ENCODE results near the gene SLC22A16.
A peak's percentile ranks its signal among the peaks of the same experiment; 100 is the strongest.

SLC22A16 gene

GRCh38 chr6:110409794-110410193 lies 66.6 kb downstream of the SLC22A16 start:
- no peak overlapping the region for H3K4me3 ChIP-seq (ENCODE audit: low read length)
- TF ChIP-seq, protein P1, sequence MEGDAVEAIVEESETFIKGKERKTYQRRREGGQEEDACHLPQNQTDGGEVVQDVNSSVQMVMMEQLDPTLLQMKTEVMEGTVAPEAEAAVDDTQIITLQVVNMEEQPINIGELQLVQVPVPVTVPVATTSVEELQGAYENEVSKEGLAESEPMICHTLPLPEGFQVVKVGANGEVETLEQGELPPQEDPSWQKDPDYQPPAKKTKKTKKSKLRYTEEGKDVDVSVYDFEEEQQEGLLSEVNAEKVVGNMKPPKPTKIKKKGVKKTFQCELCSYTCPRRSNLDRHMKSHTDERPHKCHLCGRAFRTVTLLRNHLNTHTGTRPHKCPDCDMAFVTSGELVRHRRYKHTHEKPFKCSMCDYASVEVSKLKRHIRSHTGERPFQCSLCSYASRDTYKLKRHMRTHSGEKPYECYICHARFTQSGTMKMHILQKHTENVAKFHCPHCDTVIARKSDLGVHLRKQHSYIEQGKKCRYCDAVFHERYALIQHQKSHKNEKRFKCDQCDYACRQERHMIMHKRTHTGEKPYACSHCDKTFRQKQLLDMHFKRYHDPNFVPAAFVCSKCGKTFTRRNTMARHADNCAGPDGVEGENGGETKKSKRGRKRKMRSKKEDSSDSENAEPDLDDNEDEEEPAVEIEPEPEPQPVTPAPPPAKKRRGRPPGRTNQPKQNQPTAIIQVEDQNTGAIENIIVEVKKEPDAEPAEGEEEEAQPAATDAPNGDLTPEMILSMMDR (conservative IDR thresholded peaks at IDR 0.05; ENCODE audit: low read depth, low read length) = no peak
- no peak for DNase-seq (ENCODE audit: low read depth)

DNA sequence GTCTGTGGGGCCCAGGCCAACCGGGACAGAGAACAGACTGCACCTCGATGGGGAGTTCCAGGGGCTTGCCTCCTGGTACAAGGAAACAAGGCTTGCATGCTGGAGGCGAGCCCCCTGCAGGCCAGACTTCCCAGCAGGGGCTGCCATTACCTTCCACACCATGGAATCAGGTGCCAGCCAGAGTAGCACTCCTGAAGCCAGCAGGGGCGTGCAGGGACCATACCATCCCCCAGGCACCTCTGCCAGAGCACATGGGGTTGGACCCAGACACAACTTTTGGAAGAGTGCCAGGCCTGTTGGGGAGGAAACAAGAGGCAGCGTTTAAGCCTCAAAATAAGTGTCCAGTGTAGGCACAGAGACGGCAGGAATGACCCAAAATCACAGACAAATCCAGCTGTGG lies 67.5 kb downstream of the SLC22A16 start:
- H3K4me3 ChIP-seq (ENCODE audit: low read length) = no peak overlapping the region
- DNase-seq (ENCODE audit: low read depth) = no peak
- TF ChIP-seq, protein P1 (conservative IDR thresholded peaks at IDR 0.05; ENCODE audit: low read depth, low read length) = peak; percentile 9

GRCh38 chr6:110404607-110405006 lies 71.8 kb downstream of the SLC22A16 start:
- TF ChIP-seq, protein P1 (conservative IDR thresholded peaks at IDR 0.05; ENCODE audit: low read depth, low read length) = no peak
- no peak overlapping the region for H3K4me3 ChIP-seq (ENCODE audit: low read length)
- no peak for DNase-seq (ENCODE audit: low read depth)

- DNase-seq (ENCODE audit: low read depth) = no peak
- no peak overlapping the region for H3K4me3 ChIP-seq (ENCODE audit: low read length)
- TF ChIP-seq, protein P1 (conservative IDR thresholded peaks at IDR 0.05; ENCODE audit: low read depth, low read length) = no peak
Observed at GRCh38 chr6:110401585-110402176, 74.7 kb downstream of the SLC22A16 start.

DNA sequence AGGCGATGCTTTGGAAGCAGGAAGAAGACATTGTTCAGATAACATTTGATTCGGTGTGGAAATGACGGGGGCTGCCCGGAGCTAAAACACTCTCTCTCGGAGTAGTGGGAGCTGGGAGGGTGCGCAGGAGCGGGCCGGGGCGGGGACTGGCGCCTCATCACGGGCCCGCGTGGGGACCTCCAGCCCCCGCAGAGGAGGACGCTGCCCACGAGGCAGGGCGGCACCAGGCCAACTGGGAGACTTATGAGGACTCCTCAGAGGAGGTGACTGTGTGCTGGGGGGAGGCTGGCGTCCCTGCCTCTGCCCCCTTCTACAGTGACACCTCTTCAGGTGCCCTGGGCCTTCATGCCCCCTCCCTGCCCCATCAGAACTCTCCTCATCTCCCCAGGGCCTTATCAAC lies 76.2 kb downstream of the SLC22A16 start:
- TF ChIP-seq, protein P1 (conservative IDR thresholded peaks at IDR 0.05; ENCODE audit: low read depth, low read length) = no peak
- no peak for DNase-seq (ENCODE audit: low read depth)
- peak overlapping the region; percentile 34 for H3K4me3 ChIP-seq (ENCODE audit: low read length)

- TF ChIP-seq, protein P1 (conservative IDR thresholded peaks at IDR 0.05; ENCODE audit: low read depth, low read length) = no peak
- H3K4me3 ChIP-seq (ENCODE audit: low read length) = peak overlapping the region; percentile 34
- no peak for DNase-seq (ENCODE audit: low read depth)
Observed at GRCh38 chr6:110399219-110400071, 77.0 kb downstream of the SLC22A16 start.

DNA sequence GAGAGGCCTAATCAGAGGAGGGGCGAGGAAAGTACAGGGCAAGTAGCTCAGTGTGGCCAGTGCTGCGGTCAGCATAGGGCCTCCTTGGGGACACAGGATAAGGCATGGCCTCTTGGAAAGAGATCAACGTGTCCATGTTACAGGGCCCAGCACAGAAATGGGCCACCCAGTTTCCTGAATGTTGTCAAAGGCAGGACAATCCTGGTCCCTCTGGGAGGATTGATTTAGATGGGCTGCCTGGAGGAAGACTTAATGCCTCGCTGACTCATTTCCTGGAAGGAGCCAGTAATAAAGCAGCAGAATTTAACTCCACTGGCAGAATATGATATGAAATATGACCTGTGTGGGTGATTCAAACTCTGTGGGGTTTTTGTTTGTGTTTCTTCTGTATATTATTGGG lies 77.6 kb downstream of the SLC22A16 start:
- TF ChIP-seq, protein P1 (conservative IDR thresholded peaks at IDR 0.05; ENCODE audit: low read depth, low read length) = no peak
- H3K4me3 ChIP-seq (ENCODE audit: low read length) = no peak overlapping the region
- no peak for DNase-seq (ENCODE audit: low read depth)

Data from retinal pigment epithelial cell (primary cell).